DOHH2 (cell line): ENCODE measurements around the gene DSC3.

Experiments used
- CTCF ChIP-seq: fragments of 200-600 bp; sonication (generic); IDR thresholded peaks from one replicate; pipeline ENCODE4 v1.5.1; 2014; ENCODE audit warnings: antibody characterized with exemption, mild to moderate bottlenecking, low read depth, low read length; ENCODE audit not compliant: poor library complexity, severe bottlenecking
- EZH2phosphoT487 ChIP-seq: fragments of 200-600 bp; sonication (generic); IDR thresholded peaks from 2 replicates; pipeline ENCODE4 v1.6.1; 2017; ENCODE audit warnings: borderline replicate concordance, mild to moderate bottlenecking, antibody characterized with exemption, low read length, moderate library complexity, mixed read lengths

GRCh38 chr18:31046916-31047315 is 4.4 kb upstream of the DSC3 start:
- TF ChIP-seq CTCF: no peak
- no peak for TF ChIP-seq EZH2phosphoT487
